Measurements from ENCODE around the gene NEUROD2.

The NEUROD2 gene

DNA sequence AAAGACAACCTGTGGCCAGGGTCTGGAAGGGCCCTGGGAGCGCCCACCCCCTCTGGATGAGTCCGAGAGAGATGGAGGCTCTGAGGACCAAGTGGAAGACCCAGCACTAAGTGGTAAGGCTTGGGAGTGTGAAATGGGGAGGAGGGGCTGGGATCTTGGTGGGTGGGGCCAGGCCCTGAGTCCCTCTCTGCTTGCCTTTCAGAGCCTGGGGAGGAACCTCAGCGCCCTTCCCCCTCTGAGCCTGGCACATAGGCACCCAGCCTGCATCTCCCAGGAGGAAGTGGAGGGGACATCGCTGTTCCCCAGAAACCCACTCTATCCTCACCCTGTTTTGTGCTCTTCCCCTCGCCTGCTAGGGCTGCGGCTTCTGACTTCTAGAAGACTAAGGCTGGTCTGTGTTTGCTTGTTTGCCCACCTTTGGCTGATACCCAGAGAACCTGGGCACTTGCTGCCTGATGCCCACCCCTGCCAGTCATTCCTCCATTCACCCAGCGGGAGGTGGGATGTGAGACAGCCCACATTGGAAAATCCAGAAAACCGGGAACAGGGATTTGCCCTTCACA is 28.0 kb upstream of the NEUROD2 start:
- no peak for DNase-seq (ENCODE audit: low read depth in 3 of 3, low spot score in 1 of 3)

DNA sequence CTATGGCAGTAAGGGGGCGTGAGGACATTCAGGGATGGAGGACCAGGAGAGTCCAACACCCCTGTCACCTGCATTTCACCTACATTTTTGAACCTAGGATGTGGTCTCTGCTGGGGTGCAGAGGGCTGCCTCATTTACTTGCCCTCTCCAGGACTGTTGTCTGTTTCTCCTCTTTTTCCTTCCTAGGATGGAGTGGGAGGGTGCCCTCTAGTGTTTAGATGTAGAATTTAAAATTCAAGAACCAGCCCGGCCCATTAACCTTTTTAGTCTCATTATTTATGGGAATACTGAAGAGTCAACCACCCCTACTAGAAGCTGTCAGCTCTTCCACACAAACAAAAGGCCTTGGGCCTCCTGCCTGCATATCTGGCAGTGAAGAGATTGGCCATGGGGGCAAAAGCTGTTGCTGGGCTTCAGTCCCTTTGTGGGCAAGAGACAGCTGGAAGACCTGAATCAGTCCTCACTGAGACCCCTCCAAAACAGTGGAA is 26.7 kb upstream of the NEUROD2 start:
- DNase-seq (ENCODE audit: low read depth in 3 of 3, low spot score in 1 of 3) = no peak

DNA sequence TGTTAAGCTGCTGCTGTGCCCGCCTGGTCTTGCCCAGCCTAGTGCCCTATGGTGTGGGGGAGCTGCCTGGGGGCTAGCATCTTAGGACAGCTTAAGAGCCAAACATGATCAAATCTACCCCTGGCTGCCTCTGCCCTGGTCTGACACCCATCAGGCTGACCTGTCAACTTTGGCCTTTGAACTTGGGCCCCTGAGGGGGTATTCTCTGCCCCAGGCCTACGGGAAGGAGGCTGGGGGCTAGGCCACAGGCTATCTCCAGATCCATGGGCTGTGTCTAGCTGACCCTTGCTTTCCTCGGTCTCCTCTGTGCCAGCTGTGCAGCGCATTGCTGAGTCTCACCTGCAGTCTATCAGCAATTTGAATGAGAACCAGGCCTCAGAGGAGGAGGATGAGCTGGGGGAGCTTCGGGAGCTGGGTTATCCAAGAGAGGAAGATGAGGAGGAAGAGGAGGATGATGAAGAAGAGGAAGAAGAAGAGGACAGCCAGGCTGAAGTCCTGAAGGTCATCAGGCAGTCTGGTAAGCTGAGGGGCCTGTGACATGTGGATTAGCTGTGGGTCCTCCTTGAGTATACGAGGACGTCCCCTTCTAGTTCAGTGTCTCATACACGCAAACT is 26.0 kb upstream of the NEUROD2 start:
- DNase-seq (ENCODE audit: low read depth in 3 of 3, low spot score in 1 of 3) = no peak

DNA sequence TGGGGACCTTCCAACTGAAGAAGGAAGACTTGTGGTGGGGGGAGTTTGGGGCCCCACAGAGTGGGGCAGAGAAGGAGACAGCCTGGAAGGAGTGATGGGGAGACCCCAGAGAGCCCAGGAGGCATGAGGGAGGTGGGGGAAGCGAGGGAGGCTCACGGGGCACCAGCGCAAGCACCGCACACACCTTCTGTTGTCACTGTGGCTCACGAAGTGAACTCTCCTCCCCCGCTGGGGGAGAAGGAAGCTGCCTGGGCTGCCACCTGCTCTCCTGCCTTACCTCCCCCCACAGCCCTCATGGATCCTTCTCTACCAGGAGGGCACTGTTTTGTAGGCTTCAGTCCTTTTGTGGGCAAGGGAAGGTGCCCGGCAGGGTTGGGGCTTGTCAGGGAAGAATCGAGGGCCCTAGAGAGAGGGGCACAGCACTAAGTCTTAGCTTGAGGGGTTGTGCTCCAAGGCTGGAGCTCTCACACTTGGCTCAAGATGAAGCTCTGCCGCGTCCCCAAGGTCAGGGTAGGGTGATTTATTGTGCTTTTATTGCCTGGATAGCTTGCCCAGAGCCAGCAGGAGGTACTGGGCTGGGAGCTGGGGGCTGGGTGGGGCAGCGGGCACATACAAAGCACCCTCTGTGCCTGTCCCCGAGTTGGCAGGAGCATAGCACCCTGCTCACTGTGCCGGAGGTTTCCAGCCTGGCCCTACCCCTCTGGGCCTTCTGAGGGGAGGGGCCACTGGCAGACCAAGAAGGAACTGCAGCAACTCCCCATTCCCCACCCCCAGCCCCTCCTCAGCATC is 24.6 kb upstream of the NEUROD2 start:
- no peak for DNase-seq (ENCODE audit: low read depth in 3 of 3, low spot score in 1 of 3)

DNA sequence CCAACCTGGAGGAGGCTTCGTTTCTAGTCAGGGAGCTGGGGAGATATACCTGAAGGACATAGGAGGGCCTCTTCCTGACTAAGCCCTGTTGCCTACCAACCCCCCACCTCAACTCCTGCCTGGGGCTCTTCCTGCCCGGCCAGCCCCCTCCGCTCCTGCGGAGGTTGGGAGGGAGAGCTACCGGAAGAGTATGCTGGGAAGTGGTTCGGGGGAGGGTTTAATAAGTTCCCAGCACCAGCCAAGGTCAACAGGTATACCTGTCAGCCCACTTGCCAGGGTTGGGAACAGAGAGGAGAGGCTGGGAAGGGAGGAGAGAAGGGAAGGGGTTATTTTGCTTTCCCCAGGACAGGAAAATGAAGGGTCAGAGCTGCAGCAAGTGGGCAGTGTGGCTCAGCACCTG is 23.7 kb upstream of the NEUROD2 start:
- no peak for DNase-seq (ENCODE audit: low read depth in 3 of 3, low spot score in 1 of 3)

DNA sequence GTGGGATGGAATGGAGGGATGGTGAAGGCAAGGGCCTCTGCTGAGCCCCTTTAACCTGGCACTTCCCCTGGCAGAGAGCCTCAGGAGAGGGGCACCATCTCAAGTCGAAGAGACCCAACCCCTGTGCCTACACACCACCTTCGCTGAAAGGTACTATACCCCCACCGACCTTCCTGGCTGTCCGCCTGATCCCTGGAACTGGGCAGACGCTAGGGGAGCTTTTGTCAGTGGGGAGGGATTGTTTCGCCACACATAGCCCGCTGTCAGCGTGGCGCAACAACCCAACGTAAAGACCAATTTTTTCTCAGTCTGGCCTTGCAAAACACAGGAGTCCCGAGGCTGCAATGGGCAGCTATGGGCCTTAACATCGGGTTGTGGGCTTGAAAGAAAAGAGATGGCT is 22.2 kb upstream of the NEUROD2 start:
- no peak for DNase-seq (ENCODE audit: low read depth in 3 of 3, low spot score in 1 of 3)

DNA sequence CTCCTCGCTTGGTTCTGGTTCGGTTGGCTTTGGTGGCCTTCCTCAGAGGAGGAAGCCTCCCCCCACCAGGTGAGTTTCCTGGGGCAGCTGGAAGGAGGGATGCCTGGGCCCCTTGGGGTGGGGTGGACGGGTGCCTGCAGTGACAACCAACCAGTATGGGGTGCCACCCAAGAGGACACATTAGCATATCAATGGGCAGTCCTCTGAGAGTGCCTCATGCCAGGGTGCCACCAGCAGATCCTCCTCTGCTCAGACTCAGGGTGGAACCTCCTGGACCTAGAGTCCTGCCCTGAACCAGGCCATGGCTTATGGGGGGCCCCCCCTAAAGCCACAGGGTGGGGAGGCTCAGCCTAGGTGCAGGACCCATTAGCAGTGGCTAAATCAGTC is 21.8 kb upstream of the NEUROD2 start:
- no peak for DNase-seq (ENCODE audit: low read depth in 3 of 3, low spot score in 1 of 3)

DNA sequence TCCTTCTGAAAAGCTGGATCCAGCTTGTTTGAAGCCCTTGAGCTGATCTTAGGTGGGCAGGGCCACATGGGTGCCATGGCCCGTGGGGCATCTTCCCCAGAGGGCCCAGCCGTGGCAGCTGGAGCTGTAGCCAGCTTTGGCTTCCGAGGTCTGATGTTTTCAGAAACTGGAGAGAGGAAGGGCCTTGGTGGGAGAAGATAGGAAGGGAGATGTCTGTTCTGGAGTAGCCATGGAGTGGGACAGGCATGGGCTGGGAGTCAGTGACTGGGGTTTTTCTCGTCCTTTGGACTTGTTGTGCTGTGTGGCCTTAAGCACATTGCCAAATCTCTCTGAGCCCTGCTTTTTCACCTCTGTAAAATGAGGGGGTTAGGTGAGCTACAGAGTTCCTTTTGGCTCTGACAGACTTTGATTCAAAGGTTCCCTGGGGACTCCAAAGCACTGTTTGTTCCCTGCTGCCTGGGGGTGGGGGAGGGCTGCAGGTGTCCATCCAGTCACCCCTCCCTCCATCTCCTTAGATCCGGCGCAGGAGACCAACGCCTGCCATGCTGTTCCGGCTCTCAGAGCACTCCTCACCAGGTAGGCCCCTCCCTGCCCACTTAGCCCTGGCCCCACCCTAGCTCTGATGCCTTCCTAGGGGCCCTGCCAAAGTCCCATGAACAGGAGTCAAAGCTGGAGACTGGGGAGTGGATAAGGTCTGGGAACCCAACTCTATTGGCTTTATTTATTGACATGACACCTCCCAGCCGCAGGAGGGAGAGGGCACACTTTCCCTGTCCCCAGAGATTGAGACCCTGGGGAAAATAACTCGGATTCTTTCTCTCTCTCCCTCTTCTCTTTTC is 21.2 kb upstream of the NEUROD2 start:
- DNase-seq (ENCODE audit: low read depth in 3 of 3, low spot score in 1 of 3) = no peak

DNA sequence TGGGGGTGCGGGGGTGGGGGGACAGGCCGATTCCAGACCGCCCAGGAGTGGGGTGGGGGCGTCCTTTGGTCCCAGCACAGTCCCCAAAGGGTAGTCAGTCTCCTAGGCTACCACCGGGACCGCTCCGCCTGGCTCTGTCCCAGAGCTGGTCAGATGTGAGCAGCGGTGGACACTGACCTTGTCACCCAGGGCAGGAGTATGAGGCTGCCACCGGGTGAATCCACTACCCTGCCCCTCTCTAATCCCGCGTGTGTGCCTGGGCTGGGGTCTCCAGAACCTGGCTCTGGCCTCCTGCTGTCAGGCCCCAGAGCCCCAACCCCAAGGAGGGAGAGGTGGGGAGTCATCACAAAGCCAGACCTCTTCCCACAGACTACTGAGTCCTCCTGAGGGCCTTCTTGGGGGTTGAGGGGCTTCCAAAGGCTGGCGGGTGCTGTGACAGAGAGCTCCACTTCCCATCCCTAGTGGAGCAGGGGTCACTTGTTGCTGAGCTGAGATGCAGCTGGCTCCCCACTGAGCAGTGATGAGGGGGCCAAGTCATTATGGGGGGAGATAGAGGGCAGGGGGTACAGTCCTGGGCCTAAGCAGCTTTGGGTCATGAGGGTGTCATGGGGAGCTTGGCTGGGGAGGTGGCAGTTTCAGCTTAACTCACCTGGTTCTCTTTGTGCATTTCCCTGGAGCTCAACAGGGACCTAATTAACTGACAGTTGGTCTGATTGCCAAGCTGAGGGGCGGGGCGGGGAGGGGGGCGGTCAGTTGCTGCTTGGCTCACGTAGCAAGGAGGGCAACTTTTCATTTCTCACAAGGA is 20.2 kb upstream of the NEUROD2 start:
- no peak for DNase-seq (ENCODE audit: low read depth in 3 of 3, low spot score in 1 of 3)

DNA sequence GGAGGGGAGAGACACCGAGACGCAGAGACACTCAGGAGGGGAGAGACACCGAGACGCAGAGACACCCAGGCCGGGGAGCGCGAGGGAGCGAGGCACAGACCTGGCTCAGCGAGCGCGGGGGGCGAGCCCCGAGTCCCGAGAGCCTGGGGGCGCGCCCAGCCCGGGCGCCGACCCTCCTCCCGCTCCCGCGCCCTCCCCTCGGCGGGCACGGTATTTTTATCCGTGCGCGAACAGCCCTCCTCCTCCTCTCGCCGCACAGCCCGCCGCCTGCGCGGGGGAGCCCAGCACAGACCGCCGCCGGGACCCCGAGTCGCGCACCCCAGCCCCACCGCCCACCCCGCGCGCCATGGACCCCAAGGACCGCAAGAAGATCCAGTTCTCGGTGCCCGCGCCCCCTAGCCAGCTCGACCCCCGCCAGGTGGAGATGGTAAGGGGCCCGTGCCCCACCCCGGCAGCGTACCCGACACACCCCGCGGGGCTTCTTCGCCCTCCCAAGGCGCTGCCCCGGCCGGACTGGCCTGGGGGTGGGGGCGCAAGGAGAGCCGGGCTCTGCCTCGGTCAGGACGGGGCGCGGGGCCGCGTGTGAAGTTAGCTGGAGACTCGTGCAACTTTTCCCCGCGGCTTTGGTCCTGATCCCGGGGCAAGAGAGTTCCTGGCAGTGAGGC is 19.5 kb upstream of the NEUROD2 start:
- no peak for DNase-seq (ENCODE audit: low read depth in 3 of 3, low spot score in 1 of 3)

DNA sequence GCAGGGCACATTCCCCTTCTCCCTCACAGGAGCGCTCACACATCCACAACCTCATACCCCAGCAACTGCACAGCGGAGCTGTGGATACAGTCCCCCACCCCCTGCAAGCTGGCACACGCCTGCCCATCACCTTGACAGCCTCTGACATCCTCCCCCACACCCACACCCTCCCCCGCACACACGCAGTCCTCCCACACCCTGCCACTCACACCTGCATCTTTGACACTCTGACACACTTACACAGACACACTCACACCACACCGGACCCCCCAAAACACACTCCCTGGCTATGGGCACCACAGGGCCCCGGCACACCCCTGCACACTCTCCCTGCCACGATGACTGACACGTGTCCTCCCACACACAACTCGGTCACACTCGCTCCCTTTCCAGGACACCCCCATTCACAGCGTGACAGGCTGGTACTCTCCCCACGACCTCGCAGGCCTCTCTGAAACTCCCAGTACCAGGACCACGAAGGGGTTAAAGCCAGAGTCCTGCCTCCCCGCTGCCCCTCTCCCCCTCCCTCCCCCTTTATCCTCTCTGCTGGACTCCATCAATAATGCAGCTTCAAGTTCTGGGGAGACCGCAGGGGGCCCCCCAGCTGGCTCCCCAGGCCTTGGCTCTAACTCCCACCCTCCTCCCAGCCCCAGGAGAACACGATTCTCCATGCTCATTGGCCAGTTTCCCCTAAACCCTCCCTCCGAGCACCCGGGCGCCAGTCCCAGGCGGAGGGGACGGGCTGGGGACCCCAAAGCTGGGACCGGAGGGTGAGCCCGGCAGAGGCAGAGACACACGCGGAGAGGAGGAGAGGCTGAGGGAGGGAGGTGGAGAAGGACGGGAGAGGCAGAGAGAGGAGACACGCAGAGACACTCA is 18.7 kb upstream of the NEUROD2 start, which contains the start of gene PPP1R1B:
TSS of gene PPP1R1B (plus strand) at position 782 of the 876 bp plus-strand sequence. CDS start 441 bp downstream, outside the sequence.
- no peak for DNase-seq (ENCODE audit: low read depth in 3 of 3, low spot score in 1 of 3)

DNA sequence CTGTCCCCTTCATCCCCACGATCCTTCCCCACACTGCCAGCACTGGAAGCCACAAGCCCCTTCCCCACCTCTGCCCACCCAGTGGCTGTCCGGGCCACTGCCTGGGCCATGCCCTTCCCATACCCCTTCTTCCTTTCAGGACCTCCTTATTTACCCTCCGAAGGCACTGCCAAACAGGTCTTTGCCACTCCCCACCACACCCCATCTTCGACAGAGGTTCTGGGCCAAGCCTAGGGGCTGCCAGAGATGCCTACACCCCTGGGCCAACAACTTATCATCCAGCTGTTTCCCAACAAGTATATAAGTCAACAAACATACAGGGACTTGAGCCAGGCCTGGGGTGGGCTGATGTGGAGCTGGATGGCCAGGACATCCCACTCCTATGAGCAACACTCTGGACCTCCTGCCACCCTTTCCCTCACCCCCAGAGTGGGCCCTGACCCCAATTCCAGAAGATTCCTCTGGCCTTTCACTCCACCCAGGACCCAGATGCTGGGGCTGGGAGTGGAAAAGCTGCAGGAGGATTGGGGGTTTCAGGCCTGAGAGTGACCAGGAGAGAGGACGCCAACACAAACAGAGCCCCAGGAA is 17.6 kb upstream of the NEUROD2 start:
- no peak for DNase-seq (ENCODE audit: low read depth in 3 of 3, low spot score in 1 of 3)

DNA sequence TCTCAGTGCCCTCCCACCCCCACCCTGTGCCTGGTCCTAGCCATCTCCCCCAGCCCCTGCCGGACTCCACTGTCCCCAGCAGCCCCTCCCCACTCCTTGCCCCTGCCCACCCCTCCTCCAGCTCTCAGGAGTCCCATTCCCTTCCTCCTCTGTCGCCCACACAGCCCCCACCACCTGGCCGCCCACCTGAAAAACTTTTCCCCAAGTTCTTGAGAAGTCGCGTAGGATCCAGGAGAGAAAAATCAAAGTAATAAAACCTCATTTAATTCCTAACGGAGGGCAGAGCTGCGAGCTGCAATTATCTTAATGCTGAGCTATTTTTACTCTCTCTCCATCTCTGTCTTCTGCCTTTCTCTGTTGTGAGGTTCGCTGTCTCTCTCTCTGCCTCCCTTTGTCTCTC is 16.6 kb upstream of the NEUROD2 start:
- no peak for DNase-seq (ENCODE audit: low read depth in 3 of 3, low spot score in 1 of 3)

DNA sequence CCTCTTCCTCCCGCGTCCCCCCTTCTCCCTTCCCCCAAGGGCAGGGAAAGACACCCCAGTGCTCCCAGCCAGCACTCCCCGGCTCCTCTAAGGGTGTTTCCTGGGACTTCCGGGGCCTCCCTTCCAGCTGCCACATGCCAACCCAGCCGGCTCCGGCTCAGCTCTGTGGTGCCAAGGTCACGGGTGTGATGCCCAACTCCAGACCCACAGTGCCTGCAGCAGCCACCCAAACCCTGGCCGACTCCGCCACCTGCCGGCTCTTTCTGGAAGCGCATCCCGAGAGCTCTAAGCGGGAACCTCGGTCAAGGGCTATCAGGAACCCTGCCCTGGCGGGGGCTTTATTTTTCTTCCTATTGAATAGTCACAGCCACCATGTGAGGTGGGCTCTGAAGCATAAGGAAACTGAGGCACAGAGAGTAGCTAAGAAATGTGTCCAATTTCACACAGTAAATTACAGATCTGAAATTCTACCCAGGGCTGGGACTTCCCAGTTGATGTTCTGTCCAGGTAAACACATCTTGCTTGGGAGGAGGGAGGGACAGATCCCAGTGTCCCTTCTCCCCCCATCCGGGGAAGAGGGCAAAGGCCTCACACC is 15.7 kb upstream of the NEUROD2 start:
- peak; percentile 54 to 86 (median 70) for DNase-seq (ENCODE audit: low read depth in 3 of 3, low spot score in 1 of 3)

DNA sequence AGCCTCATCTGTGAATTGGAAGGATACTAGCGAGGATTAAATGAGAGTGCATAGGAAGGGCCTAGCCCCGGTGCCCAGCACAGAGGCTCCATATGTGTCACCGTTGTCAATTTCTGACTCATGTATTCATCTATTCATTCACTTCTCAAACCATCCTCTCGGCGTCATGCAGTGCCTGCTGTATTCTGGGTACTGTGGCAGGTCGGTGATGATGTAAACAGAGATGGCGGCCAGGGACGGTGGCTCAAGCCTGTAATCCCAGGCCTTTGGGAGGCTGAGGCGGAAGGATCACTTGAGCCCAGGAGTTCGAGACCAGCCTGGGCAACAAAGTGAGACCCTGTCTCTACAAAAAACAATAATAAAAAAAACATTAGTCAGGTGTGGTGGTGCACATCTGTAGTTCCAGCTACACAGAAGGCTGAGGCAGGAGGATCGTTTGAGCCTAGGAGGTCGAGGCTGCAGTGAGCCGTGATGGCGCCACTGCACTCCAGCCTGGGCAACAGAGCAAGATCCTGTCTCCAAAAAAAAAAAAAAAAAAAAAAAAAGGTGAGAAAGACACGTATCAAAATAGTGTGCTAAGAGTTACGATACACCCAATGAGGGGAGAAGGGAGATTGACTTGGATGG is 14.8 kb upstream of the NEUROD2 start:
- DNase-seq (ENCODE audit: low read depth in 3 of 3, low spot score in 1 of 3) = no peak

DNA sequence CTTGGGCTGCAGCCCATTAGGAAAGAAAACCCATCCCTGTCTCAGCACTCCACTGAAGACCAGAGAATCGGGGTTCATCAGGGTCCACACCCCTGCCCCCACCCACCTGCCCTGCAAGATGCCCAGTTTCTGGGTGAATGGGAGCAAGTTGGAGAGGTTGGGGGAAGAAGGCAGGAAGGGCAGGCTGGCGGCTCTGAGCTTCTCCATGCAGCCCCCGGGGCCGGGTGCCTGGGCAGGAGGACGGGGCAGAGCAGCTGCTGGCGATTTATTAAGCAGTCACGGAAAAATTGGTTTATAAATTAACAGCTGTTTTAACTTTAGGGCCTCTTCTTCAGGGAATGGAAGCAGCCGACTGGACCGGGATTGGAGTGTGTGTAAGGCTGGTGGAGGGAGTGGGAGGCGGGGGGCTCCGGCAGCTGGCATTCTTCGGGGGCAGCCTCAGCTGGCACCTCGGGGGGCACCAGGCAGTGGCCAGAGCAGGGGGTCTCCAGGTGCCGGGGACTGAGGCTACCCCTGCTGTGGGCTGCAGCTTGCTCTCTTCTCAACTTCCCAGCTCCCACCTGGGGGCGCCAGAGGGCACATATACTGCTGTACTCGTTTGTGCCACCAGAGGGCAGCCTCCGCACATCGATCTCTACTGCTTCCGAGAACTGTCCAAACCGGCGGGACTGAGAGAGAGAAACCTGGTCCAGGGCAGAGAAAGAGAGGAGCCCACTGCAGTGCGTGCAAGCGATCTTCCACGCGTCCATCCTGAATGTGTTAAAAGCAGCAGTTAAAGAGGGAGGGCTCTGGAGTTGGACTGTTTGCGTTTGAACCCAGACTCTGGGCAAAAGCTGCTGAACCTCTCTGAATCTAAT is 14.0 kb upstream of the NEUROD2 start:
- peak; percentile 64 to 92 (median 81) for DNase-seq (ENCODE audit: low read depth in 3 of 3, low spot score in 1 of 3)

DNA sequence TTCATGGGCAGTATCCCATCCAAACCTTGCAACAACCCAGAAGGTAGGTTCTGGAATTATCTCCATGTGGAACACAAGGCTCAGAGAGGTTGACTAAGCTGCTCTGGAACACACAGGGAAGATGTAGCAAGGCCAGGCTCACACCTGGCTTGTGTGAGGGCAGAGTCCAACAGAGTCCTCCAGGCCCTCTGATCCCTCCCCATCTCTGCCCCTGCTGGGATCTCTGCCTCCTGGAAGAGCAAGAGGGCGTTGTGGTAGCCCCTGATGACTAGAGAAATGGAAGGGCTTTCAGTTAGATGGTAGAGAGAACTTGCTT is 12.0 kb upstream of the NEUROD2 start:
- DNase-seq (ENCODE audit: low read depth in 3 of 3, low spot score in 1 of 3) = no peak

All from stimulated activated CD4-positive, alpha-beta T cell treated with anti-CD3 and anti-CD28 coated beads, TNF-alpha, amount 100 ng/mL, for 1 hour (primary cell).